OCI-LY7 (cell line): ENCODE data around the gene MACIR. TPM values are rescaled to one million over a fixed set of nuclear protein-coding genes. Genes with fewer than 3 reads are reported as not detected.

Source experiments
- BruUV-seq: library from RNA; stranded (reverse); fragments of 400-500 nt; replicated peaks from 2 replicates; lab custom pipeline; 2021; lab: Mats Ljungman, UMichigan
- CTCF ChIA-PET: fragments of 300-600 bp; sonication (Branson Sonifier 250); formaldehyde crosslinking; loops from one replicate; lab custom pipeline; 2022; ENCODE audit warnings: antibody characterized with exemption; ENCODE audit not compliant: unreplicated experiment; lab: Charles Lee
- POLR2A ChIA-PET: fragments of 300-600 bp; sonication (Branson Sonifier 250); formaldehyde crosslinking; loops from one replicate; lab custom pipeline; 2022; ENCODE audit warnings: antibody characterized with exemption; lab: Charles Lee
- DNase-seq: peaks from one replicate; pipeline ENCODE4 v3.0.0-alpha.2; 2015; ENCODE audit warnings: low spot score
- H2AFZ ChIP-seq: fragments of 200-600 bp; sonication (generic), shearing (Covaris generic); 2 replicates; pipeline ENCODE4 v1.6.1; 2014; ENCODE audit warnings: mild to moderate bottlenecking, antibody characterized with exemption, low read length, moderate library complexity
- H3K27ac ChIP-seq: fragments of 200-600 bp; sonication (generic); 2 replicates; pipeline ENCODE4 v1.5.1; 2014; ENCODE audit warnings: mixed run types, low read depth, mild to moderate bottlenecking, moderate library complexity, low read length, inconsistent platforms; ENCODE audit not compliant: poor library complexity, severe bottlenecking
- H3K36me3 ChIP-seq: fragments of 200-600 bp; sonication (generic); 2 replicates; pipeline ENCODE4 v1.6.1; 2014; ENCODE audit warnings: mild to moderate bottlenecking, antibody characterized with exemption, low read length, moderate library complexity, mixed read lengths; ENCODE audit not compliant: insufficient read depth
- H3K4me1 ChIP-seq: fragments of 200-600 bp; sonication (generic); 2 replicates; pipeline ENCODE4 v1.5.1; 2014; ENCODE audit warnings: mild to moderate bottlenecking, low read length; ENCODE audit not compliant: insufficient read depth, poor library complexity, severe bottlenecking
- H3K4me2 ChIP-seq: fragments of 200-600 bp; sonication (generic); 2 replicates; pipeline ENCODE4 v1.6.1; 2014; ENCODE audit warnings: mild to moderate bottlenecking, low read length
- H3K4me3 ChIP-seq: fragments of 200-600 bp; sonication (generic); 2 replicates; pipeline ENCODE4 v1.5.1; 2014; ENCODE audit warnings: mild to moderate bottlenecking, low read depth, low read length; ENCODE audit not compliant: poor library complexity, severe bottlenecking
- H3K79me2 ChIP-seq: fragments of 200-600 bp; sonication (generic); 2 replicates; pipeline ENCODE4 v1.6.1; 2016; ENCODE audit warnings: low read depth, mild to moderate bottlenecking, low read length, moderate library complexity, mixed read lengths; ENCODE audit not compliant: insufficient read depth
- H3K9me2 ChIP-seq: fragments of 200-600 bp; sonication (generic); 2 replicates; pipeline ENCODE4 v1.6.1; 2016; ENCODE audit warnings: mild to moderate bottlenecking, low read length, mixed read lengths; ENCODE audit not compliant: insufficient read depth
- H3K9me3 ChIP-seq: fragments of 200-600 bp; sonication (generic); 2 replicates; pipeline ENCODE4 v1.6.1; 2014; ENCODE audit warnings: mild to moderate bottlenecking, mixed run types, low read length, mixed read lengths
- H4K20me1 ChIP-seq: fragments of 200-600 bp; sonication (generic); 2 replicates; pipeline ENCODE4 v1.6.1; 2014; ENCODE audit warnings: mild to moderate bottlenecking, antibody characterized with exemption, low read length, moderate library complexity, mixed read lengths; ENCODE audit not compliant: insufficient read depth
- CTCF ChIP-seq: fragments of 200-600 bp; sonication (generic); conservative IDR thresholded peaks from 2 replicates; pipeline ENCODE4 v1.5.1; 2014; ENCODE audit warnings: mild to moderate bottlenecking, antibody characterized with exemption, low read length, moderate library complexity, mixed read lengths
- EZH2phosphoT487 ChIP-seq: fragments of 200-600 bp; sonication (generic); IDR thresholded peaks from 2 replicates; pipeline ENCODE4 v1.6.1; 2018; ENCODE audit warnings: low read depth, borderline replicate concordance, mild to moderate bottlenecking, mixed run types, antibody characterized with exemption, low read length, moderate library complexity, mixed read lengths
- intact Hi-C: fragments of 100-400 bp; cut with micrococcal nuclease; formaldehyde crosslinking; loops from one replicate; pipeline ENCODE4 v1.10.0; 2022; ENCODE audit not compliant: unreplicated experiment
- total RNA-seq, 2 experiments: library from RNA; depleted of rRNA in 1 of 2; stranded (reverse); fragments of >200 nt in 1 of 2; shearing (Covaris generic) in 1 of 2; gene quantifications; 2 replicates each; pipeline ENCODE4 v1.2.3, GENCODE V29; 2014 to 2022

Gene MACIR
- total RNA-seq, 2 experiments from 2014 or later = 10.9 to 11.7 TPM

- H3K4me2 ChIP-seq = no peak overlapping the region
- POLR2A ChIA-PET = no interaction called here
- CTCF ChIA-PET = no interaction called here
- H3K27ac ChIP-seq = no peak overlapping the region
- H3K4me1 ChIP-seq = no peaks in the 10 kb centered on the region
- H4K20me1 ChIP-seq = no peaks in the 10 kb centered on the region
- H3K36me3 ChIP-seq = no peaks in the 10 kb centered on the region
- no peak overlapping the region for H2AFZ ChIP-seq
- no peaks in the 10 kb centered on the region for H3K79me2 ChIP-seq
- no peaks in the 10 kb centered on the region for H3K9me2 ChIP-seq
- no TSS peak for BruUV-seq
- no peak overlapping the region for H3K4me3 ChIP-seq
- H3K9me3 ChIP-seq = peaks cover 13% of the 10 kb centered on the region; the same call in 1 of the 2 replicates
- intact Hi-C loops = no loop called here
- DNase-seq = no peak
- TF ChIP-seq CTCF = no peak
Measured at GRCh38 chr5:103235891-103236290, 22.7 kb upstream of the MACIR start.

GRCh38 chr5:103237778-103238177 lies 20.8 kb upstream of the MACIR start:
- Histone ChIP-seq H3K27ac (no peak overlapping the region), H3K79me2 (no peaks in the 10 kb centered on the region), H3K9me2 (no peaks in the 10 kb centered on the region), H3K9me3 (peaks cover 13% of the 10 kb centered on the region; the same call in 1 of the 2 replicates), H2AFZ (no peak overlapping the region), H4K20me1 (no peaks in the 10 kb centered on the region), H3K4me3 (no peak overlapping the region), H3K36me3 (no peaks in the 10 kb centered on the region), H3K4me1 (no peaks in the 10 kb centered on the region), H3K4me2 (no peak overlapping the region)
- TF ChIP-seq EZH2phosphoT487 (no peak), CTCF (no peak)
- CTCF ChIA-PET = no interaction called here
- BruUV-seq = no TSS peak
- DNase-seq = no peak
- intact Hi-C loops = no loop called here
- POLR2A ChIA-PET = no interaction called here

- no peak overlapping the region for H3K27ac ChIP-seq
- no peaks in the 10 kb centered on the region for H3K4me1 ChIP-seq
- POLR2A ChIA-PET = no interaction called here
- no peak overlapping the region for H3K4me3 ChIP-seq
- no peaks in the 10 kb centered on the region for H3K9me2 ChIP-seq
- no peak for DNase-seq
- BruUV-seq = no TSS peak
- no peak for TF ChIP-seq EZH2phosphoT487
- no peak for TF ChIP-seq CTCF
- no peak overlapping the region for H3K4me2 ChIP-seq
- H3K36me3 ChIP-seq = no peaks in the 10 kb centered on the region
- no peaks in the 10 kb centered on the region for H3K79me2 ChIP-seq
- peaks cover 13% of the 10 kb centered on the region; the same call in 1 of the 2 replicates for H3K9me3 ChIP-seq
- no peak overlapping the region for H2AFZ ChIP-seq
- intact Hi-C loops = no loop called here
- CTCF ChIA-PET = no interaction called here
- H4K20me1 ChIP-seq = no peaks in the 10 kb centered on the region
Measured at GRCh38 chr5:103243665-103244064, 14.9 kb upstream of the MACIR start.
